MM.1S (cell line): ENCODE results near the gene MYH11.
"Not testable (repeated sequence)": the region's sequence is repeated elsewhere in the genome, so short reads cannot be mapped to it uniquely, and the experiment has no call there.

Source experiments
- DNase-seq: peaks from one replicate; pipeline ENCODE4 v3.0.0-alpha.2; 2015
- H2AFZ ChIP-seq: fragments of 300-600 bp; sonication (generic); 2 replicates; pipeline ENCODE4 v1.6.0; 2016; ENCODE audit warnings: antibody characterized with exemption, low read length
- H3F3A ChIP-seq: fragments of 300-600 bp; sonication (generic); 2 replicates; pipeline ENCODE4 v1.6.1; 2016; ENCODE audit warnings: mild to moderate bottlenecking, antibody characterized with exemption, low read length, moderate library complexity, mixed read lengths; ENCODE audit not compliant: insufficient read depth
- H3K27ac ChIP-seq: fragments of 300-600 bp; sonication (generic); 2 replicates; pipeline ENCODE4 v1.5.1; 2016; ENCODE audit warnings: mild to moderate bottlenecking, low read length
- H3K27me3 ChIP-seq: fragments of 300-600 bp; sonication (generic); replicated peaks from 2 replicates; pipeline ENCODE4 v1.6.0; 2016; ENCODE audit warnings: low read length; ENCODE audit not compliant: insufficient read depth
- H3K36me3 ChIP-seq: fragments of 300-600 bp; sonication (generic); replicated peaks from 2 replicates; pipeline ENCODE4 v1.6.1; 2016; ENCODE audit warnings: mild to moderate bottlenecking, low read length, mixed read lengths; ENCODE audit not compliant: insufficient read depth
- H3K4me1 ChIP-seq: fragments of 300-600 bp; sonication (generic); 2 replicates; pipeline ENCODE4 v1.6.1; 2016; ENCODE audit warnings: low read length, mixed read lengths
- H3K4me2 ChIP-seq: fragments of 300-600 bp; sonication (generic); 2 replicates; pipeline ENCODE4 v1.6.0; 2016; ENCODE audit warnings: low read depth, low read length
- H3K4me3 ChIP-seq: fragments of 300-600 bp; sonication (generic); 2 replicates; pipeline ENCODE4 v1.5.1; 2016; ENCODE audit warnings: low read length, mixed read lengths
- H3K79me2 ChIP-seq: fragments of 300-600 bp; sonication (generic); 2 replicates; pipeline ENCODE4 v1.6.1; 2016; ENCODE audit warnings: mixed run types, low read length, mixed read lengths
- H3K9ac ChIP-seq: fragments of 300-600 bp; sonication (generic); 2 replicates; pipeline ENCODE4 v1.6.1; 2016; ENCODE audit warnings: low read length, mixed read lengths
- H3K9me2 ChIP-seq: fragments of 300-600 bp; sonication (generic); replicated peaks from 2 replicates; pipeline ENCODE4 v1.6.1; 2016; ENCODE audit warnings: mild to moderate bottlenecking, low read length, mixed read lengths; ENCODE audit not compliant: insufficient read depth
- H3K9me3 ChIP-seq: fragments of 300-600 bp; sonication (generic); replicated peaks from 2 replicates; pipeline ENCODE4 v1.6.1; 2016; ENCODE audit warnings: mild to moderate bottlenecking, low read length, mixed read lengths; ENCODE audit not compliant: insufficient read depth
- H4K20me1 ChIP-seq: fragments of 300-600 bp; sonication (generic); 2 replicates; pipeline ENCODE4 v1.6.1; 2016; ENCODE audit warnings: mild to moderate bottlenecking, low read length, moderate library complexity, mixed read lengths; ENCODE audit not compliant: insufficient read depth
- CTCF ChIP-seq: fragments of 300-600 bp; sonication (generic); IDR thresholded peaks from 2 replicates; pipeline ENCODE4 v1.5.1; 2016; ENCODE audit warnings: antibody characterized with exemption, low read length, mixed read lengths
- EZH2 ChIP-seq: fragments of 300-600 bp; sonication (generic); optimal IDR thresholded peaks from 2 replicates; pipeline ENCODE3; 2017; ENCODE audit warnings: low read depth, mild to moderate bottlenecking, antibody characterized with exemption, low read length, mixed read lengths
- EZH2phosphoT487 ChIP-seq: fragments of 300-600 bp; sonication (generic); IDR thresholded peaks from 2 replicates; pipeline ENCODE4 v1.6.1; 2018; ENCODE audit warnings: antibody characterized with exemption, low read length

Gene MYH11

GRCh38 chr16:15672514-15673167 lies 184.2 kb downstream of the MYH11 start:
- Histone ChIP-seq H3K9me3 (no peaks in the 10 kb centered on the region), H3F3A (no peaks in the 10 kb centered on the region), H3K4me1 (no peaks in the 10 kb centered on the region), H3K9ac (no peak overlapping the region), H3K27ac (no peak overlapping the region), H3K79me2 (peaks cover 65% of the 10 kb centered on the region), H2AFZ (no peak overlapping the region), H3K27me3 (no peaks in the 10 kb centered on the region), H3K36me3 (no peaks in the 10 kb centered on the region), H3K9me2 (no peaks in the 10 kb centered on the region), H3K4me2 (no peak overlapping the region), H3K4me3 (no peak overlapping the region), H4K20me1 (no peaks in the 10 kb centered on the region)
- no peak for TF ChIP-seq EZH2
- no peak for TF ChIP-seq EZH2phosphoT487
- TF ChIP-seq CTCF = no peak
- no peak for DNase-seq

- H3K4me1 ChIP-seq, H4K20me1 ChIP-seq, DNase-seq, H2AFZ ChIP-seq, H3K4me3 ChIP-seq, H3K27ac ChIP-seq, H3F3A ChIP-seq, H3K27me3 ChIP-seq, H3K36me3 ChIP-seq, H3K9ac ChIP-seq, H3K4me2 ChIP-seq, H3K9me2 ChIP-seq, H3K9me3 ChIP-seq: not testable (repeated sequence)
- peaks cover 65% of the 10 kb centered on the region for H3K79me2 ChIP-seq
Observed at GRCh38 chr16:15672127-15672513, 184.7 kb downstream of the MYH11 start.

- H3K9me2 ChIP-seq = no peaks in the 10 kb centered on the region
- no peak overlapping the region for H3K4me3 ChIP-seq
- H3K36me3 ChIP-seq = no peaks in the 10 kb centered on the region
- no peaks in the 10 kb centered on the region for H3K27me3 ChIP-seq
- no peaks in the 10 kb centered on the region for H4K20me1 ChIP-seq
- no peak overlapping the region for H3K27ac ChIP-seq
- no peaks in the 10 kb centered on the region for H3F3A ChIP-seq
- DNase-seq = no peak
- H3K9ac ChIP-seq = no peak overlapping the region
- TF ChIP-seq EZH2 = no peak
- no peak for TF ChIP-seq EZH2phosphoT487
- no peak for TF ChIP-seq CTCF
- H3K4me1 ChIP-seq = no peaks in the 10 kb centered on the region
- peaks cover 65% of the 10 kb centered on the region for H3K79me2 ChIP-seq
- no peak overlapping the region for H2AFZ ChIP-seq
- no peak overlapping the region for H3K4me2 ChIP-seq
- no peaks in the 10 kb centered on the region for H3K9me3 ChIP-seq
Observed at GRCh38 chr16:15671530-15672117, 185.2 kb downstream of the MYH11 start.

- H3K4me3 ChIP-seq = no peak overlapping the region
- no peak overlapping the region for H2AFZ ChIP-seq
- no peak overlapping the region for H3K27ac ChIP-seq
- no peak for DNase-seq
- H3K79me2 ChIP-seq = peaks cover 65% of the 10 kb centered on the region
- no peak overlapping the region for H3K9ac ChIP-seq
- no peaks in the 10 kb centered on the region for H4K20me1 ChIP-seq
- H3F3A ChIP-seq = no peaks in the 10 kb centered on the region
- H3K36me3 ChIP-seq = no peaks in the 10 kb centered on the region
- no peaks in the 10 kb centered on the region for H3K9me2 ChIP-seq
- H3K27me3 ChIP-seq = no peaks in the 10 kb centered on the region
- no peaks in the 10 kb centered on the region for H3K9me3 ChIP-seq
- TF ChIP-seq EZH2 (no peak), EZH2phosphoT487 (no peak), CTCF (no peak)
- no peak overlapping the region for H3K4me2 ChIP-seq
- H3K4me1 ChIP-seq = no peaks in the 10 kb centered on the region
Observed at GRCh38 chr16:15667091-15667742, 189.6 kb downstream of the MYH11 start.
